ENCODE results near the gene PIP4K2A.

PIP4K2A gene

DNA sequence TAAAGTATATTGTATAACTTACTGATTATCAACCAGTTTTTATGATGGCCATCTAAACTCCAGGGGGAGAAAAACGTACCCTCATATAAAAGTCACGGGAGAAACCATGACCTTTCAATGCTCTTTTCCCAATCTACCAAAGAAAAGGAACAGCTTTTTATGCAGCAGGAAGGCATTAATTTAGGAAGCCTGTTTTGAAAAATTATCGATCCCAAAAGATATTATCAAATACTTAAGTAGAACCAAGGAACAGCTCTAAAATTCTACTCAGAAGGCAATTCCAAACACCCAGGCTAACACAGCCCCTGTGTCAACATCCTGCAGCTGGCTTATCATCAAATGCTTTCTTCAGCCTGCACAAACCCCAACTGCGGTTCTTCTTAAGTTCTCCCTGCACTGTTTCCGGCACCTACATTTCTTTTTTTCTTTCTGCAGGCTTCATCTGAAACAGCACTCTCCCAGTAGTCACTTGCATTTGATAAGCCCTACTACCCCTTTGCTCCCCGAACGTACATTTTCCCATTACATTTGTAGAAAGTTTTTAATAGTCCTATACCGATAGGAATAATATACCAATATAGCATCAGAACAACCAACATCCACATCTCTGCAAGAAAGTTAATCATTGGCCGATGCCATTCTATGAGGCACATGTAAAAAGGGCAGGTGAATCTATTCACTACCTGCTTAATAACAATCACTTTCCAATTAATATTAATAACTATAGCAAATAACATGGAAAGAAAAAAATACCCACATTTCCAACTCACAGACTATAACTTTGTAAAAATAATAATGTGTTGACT is 47.9 kb downstream of the PIP4K2A start:
- DNase-seq (ENCODE audit: low spot score) = peak; percentile 64

DNA sequence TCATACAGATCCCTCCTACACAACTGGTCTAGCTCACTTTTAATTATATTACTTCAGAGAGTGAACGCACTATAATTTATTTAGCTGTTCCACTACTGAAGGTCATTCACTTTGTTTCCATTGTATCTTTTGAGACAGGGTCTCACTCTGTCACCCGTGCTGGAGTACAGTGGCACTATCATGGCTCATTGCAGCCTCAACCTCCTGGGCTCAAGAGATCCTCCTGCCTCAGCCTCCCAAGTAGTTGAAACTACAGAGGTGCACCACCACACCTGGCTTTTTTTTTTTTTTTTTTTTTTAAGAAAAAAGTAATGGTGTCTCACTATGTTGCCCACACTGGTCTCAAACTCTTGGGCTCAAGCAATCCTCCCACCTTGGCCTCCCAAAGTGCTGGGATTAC is 49.0 kb downstream of the PIP4K2A start:
- DNase-seq (ENCODE audit: low spot score) = no peak

DNA sequence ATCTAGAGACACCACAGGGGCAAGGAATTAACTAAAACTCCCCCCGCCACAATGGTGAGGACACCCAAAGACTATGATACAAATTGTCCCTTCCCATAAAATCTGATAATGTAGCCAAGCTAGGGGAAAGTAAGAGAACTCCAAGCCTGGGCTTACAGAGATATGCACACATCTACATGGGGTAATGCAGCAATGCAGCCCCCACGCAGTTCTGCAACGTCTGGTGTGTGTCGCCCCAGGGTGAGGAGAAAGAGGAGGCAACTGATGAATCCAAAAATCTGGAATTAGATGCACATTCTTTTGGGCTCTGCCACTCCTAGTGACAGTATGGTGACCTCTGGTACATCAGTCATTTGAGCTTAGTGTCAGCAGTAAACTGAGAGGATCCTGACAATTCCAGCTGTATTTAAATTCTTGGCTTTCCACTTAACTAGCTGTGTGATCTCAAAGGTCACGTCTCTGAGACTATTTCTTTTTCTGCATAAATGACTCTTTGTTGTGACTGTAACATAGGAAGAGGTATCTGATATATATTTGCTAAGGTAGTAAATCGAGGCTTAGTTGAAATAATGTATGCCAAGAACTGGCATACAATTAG is 51.5 kb downstream of the PIP4K2A start:
- DNase-seq (ENCODE audit: low spot score) = no peak

DNA sequence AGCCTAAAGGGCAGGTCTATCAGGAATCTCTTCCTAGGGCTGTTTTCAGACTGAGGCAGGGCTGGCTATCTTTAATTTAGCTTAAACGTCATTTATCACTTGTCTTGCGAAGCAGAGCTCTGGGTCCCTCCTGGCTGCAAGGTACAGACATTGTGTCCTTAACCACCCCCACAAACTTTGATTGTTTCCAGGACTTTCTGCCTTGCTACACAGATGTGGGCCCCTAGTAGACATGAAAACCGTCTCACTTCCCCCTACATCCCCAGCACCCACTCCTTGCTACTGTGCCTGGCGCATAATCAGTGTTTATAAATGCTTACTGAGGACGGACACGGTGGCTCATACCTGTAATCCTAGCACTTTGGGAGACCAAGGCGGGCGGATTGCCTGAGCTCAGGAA is 54.5 kb downstream of the PIP4K2A start:
- DNase-seq (ENCODE audit: low spot score) = no peak

DNA sequence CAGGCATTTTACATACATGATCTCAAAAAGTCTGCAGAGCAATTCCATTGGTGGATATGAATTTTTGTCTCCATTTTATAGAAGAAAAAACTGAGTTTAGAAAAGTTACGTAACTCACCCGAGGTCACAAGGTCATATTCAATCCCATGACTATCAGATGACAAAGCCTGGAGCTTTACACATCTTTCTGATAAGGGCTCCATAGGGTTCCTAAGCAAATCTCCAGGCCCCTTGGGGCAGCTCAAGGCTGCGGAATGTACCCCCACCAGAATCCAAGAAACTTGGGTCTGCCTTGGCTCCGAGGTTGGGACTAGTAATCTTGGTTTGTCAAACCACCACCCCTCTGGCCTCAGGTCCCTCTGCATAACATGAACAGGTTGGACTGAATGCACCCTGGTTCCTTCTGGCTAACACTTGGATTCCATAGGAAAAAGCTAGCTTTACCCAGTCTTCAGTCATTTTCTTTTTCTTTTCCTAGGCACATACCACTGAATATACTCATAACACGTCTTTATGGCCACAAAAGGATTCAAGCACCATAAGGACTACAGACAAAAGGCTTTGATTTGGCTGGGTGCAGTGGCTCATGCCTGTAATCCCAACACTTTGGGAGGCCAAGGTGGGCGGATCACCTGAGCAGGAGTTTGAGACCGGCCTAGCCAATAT is 55.5 kb downstream of the PIP4K2A start:
- DNase-seq (ENCODE audit: low spot score) = no peak

DNA sequence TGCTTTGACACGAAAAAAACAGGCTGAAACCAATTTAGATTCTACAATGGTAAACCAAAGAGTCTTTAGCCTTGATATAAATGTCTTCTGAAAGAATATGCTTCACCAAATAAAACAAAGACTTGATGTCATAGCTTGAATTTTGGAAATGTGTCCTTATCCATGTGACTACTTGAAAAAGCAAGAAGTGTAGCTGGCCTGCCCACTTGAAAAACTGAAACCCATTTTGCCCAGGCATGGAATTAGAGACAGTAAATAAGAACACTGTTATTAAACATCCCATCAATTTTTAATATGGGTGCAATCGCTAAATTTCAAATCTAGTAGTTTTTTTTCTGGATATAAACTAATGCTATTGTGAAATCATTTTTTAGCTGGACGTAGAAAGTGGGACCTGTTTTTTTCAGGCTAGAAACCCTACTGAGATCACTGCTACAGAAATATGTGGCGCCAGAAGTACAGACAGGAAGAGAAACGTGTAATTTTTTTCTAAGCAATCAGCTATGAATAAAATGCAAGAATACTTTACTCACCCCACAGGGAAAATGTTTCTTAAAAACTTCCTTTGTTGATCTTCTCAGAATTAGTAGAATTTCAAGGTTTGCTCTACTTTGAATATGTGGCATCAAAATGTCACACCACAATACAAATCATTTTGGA is 56.7 kb downstream of the PIP4K2A start:
- DNase-seq (ENCODE audit: low spot score) = no peak

DNA sequence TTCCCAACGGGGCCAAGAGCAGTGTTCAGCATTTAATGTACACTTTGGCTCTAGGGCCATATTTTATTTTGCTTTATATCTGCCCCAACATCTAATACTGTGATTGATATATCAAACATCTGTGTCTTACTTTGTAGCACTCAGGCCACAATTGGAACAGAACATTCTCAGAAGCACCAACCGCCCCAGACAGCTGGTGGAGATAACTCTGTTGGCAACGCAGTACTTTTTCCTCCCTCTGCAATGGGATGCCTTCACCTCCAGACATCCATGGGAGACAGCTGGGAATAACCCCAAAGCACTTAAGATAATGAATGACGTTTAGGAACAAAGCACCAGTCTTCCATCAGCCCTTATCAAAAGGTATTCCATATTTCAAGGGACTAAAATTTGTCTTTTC is 57.4 kb downstream of the PIP4K2A start:
- no peak for DNase-seq (ENCODE audit: low spot score)

DNA sequence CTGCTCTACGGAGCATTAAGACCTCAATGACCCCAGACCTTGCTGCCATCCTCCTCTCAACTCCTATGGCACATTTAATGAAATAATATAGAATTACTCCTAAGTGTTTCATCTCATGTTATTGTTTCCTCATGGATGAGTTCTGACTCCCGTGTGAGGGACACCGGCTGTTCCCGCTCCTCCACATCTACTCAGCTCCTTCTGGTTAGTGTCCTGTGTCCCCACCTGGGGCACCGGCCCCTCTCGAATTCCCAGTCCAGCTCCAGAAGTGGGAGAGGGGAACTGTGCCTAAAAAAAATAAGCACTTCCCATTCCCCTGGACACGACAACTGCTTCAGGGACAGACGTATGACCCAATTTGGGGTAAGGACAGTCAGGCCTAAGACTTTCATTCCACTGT is 58.3 kb downstream of the PIP4K2A start:
- no peak for DNase-seq (ENCODE audit: low spot score)

DNA sequence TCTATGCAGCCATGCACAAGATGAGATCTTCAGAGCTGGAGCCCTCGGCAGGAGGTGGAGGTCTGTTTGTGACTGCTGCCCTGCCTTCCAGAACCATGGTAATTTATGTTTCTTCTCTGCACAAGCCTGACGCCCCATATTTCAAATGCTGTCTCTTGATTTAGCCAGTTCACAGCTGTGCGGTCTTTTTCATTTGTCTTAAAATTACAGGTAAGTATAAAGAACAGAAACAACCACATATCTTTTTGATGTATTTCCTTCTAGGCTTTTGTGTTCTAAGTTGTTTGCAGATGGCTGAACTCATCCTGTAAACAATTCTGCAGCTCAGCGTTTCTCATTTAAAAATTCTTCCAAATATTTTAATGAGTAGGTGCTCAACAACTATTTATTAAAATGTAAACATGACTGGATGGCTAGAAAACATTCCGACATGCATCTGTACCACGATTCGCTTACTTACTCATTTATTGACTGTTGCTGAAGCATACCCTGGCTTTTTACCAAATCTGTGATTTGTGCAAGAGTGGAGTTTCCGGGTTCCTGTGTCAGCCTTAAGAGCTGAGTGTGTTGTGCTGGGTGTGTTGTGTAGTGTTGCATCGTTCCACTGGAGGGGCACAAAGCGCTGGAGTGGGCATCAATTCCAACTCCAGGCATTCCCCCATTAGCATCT is 58.9 kb downstream of the PIP4K2A start:
- no peak for DNase-seq (ENCODE audit: low spot score)

DNA sequence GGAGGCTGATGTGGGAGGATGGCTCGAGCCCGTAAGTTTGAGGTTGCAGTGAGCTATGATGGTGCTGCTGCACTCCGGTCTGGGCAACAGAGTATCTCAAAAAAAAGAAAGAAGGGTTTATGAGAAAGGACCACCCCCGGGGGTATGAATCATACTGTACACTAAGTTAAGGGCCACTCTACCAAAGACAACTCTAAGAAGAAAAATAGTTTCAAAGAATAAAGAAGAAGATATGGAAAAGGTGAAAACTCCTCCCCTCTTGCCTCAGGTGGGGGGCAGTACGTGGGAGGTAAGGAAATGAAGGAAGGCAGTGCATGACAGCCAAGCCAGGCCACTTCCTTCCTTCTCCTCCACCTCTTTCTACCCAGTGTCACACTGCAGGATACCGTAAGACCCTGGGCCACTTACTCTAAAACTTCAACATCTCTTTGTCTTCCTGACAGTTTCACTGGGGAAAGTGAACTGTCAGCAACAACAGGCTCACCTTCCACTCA is 61.3 kb downstream of the PIP4K2A start:
- no peak for DNase-seq (ENCODE audit: low spot score)

DNA sequence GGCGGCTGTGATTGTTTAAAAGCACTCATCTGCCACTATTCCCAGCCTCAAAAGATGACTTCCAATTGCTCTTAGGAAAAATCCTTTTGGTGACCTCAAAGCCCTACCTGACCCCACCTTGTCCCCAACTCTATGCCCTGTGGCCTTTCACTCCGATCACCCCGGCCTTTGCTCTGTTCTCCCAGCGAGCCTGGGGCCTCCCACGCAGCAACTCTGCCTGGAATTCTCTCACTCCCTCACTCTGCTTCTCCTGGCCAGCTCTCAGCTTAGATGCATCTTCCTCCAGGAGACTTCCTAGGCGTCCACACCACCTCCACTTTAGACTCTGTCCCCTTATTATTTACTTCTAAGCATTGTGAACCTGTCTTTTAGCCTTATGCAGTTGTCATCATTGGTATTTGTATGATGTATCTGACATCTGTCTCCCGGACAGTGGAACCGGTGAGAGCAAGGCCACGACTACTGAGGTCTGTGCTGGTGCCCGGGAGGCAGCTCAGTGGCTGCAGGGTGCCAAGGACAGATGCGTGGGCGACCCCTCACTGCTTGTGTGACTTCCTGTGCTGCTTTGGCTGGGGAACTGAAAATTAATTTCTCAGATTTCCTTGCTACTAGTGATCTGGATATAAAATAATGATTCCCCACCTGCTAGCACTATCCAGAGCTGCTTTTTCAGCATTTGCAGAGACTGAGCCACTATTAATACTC is 63.0 kb downstream of the PIP4K2A start:
- no peak for DNase-seq (ENCODE audit: low spot score)

DNA sequence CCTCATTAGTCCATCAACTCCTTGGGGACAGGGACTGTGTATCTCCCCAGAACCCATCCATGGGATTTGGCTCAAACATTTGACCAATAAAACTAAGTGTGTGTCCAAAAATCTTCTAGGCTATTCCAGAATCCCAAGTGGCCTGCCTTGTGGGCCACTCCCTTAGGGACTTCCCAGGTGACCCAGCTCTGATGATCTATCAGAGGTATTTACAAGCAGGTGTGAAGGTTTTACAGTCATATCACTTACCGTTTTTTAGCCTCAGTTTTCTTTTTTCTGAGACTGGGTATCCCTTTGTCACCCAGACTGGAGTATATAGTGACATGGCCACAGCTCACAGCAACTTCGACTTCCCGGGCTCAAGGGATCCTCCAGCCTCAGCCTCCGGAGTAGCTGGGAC is 64.4 kb downstream of the PIP4K2A start:
- DNase-seq (ENCODE audit: low spot score) = no peak

DNA sequence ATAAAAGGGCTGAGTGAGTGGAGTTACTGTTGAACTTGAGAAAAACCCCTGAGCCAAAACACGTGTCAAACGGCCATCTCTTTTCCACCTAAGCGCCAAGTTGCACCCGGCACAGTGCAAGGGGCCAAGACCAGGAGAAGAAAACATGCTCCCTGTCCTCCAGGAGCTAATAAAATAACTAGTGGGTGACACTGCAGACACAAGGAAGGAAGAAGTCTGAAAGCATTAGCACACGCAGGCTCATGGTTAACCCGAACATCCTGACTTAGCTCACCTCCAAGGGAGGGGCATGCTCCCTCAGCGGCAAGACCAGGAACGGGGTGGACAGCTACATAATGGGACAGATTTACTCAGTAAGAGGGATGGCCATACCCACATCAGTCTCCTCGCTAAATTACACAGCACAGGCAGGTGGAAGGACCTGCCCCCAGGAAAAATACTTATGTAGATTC is 65.0 kb downstream of the PIP4K2A start:
- no peak for DNase-seq (ENCODE audit: low spot score)

DNA sequence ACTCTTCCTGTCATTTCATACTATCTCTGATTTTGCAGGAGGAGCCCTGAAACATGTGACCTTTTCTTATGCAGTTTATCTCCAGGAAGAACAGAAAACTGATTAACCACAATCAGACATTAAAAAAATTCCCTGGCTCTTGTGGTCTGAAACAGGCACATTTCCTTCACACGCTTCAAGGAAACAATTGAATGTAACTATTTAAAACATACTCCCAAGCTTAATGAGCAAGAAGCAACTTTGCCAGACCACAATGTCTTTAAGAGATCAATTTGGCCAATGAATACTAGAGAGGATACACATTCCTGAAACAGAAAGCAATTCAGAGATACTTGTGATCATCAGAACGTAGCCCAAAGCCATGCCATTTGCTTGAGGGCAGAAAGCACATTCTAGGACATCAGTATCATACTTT is 65.8 kb downstream of the PIP4K2A start:
- DNase-seq (ENCODE audit: low spot score) = no peak

DNA sequence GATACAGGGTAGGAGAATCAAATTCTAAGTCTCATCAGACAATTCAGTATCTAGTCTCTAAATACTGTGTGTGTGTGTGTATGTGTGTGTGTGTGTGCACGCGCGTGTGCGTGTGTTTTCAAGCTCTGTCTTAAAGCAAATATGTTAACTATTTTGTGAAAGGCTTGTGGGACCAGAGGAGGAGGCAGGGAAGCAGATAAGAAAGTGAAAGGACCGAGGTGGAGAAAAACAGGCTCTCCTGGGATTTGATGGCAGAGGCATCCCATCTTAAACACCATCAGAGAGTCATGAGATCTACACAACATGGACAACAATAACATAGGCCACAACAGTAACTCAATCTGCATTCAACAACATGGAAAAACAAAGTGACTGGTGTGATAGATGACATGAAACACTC is 67.1 kb downstream of the PIP4K2A start:
- no peak for DNase-seq (ENCODE audit: low spot score)

DNA sequence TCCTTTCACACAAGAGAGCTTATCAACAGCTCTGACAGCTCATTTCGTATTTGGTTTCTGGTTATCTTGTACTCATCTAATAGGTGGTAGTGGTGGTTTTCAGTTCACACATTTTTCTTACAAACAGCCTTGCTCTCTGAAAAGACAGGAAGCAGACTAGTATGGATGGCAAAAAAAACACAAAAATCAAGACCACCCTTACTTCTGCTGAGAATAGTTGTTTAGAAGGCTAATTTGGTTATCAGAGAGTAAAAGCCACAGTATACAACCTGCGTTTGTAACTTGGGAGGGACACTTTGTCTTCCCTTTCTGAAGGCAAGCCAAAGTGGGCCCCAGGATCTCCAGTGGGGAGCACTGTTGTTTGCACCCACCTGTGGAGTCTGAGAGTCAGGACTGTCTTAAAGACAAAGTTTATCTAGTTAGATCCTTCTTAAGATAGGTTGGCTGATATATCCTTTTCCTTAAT is 68.0 kb downstream of the PIP4K2A start:
- no peak for DNase-seq (ENCODE audit: low spot score)

DNA sequence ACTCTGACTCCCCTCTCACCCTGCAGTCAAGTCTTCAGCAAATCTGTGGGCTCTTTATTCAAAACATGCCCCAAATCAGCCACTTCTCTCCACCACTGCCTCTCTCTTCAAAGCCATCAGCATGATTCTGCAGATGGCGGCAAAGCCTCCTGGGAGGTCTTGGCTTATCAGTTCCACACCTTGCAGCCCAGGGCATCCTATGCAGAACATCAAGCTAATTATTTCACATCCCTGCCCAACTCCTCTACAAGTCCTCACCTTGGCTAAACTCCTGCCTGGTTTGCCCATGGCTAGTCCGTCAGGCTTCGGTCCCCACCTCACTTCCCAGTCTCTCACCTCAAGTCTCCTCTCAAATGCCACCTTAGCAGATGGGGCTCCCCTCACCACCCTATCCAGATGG is 70.2 kb downstream of the PIP4K2A start:
- peak; percentile 49 for DNase-seq (ENCODE audit: low spot score)

DNA sequence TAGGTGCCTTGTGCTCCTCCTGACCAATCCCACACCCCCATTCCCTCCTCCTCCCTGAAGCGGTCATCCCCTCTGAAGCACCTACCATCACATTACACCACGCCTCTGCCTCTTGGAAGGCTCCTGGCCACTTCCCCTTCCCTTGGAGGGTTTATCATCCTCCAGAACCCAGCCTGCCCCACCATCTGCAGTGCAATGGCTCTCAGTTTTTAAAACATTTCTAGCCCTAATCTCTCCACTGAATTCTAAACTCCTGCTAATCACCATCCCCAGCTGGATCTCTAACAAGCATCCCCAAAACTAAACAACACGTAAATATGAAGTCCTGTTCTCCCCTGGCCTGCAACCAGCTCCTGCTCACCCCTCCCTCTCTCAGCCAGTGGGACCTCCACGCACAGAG is 70.6 kb downstream of the PIP4K2A start:
- DNase-seq (ENCODE audit: low spot score) = no peak

DNA sequence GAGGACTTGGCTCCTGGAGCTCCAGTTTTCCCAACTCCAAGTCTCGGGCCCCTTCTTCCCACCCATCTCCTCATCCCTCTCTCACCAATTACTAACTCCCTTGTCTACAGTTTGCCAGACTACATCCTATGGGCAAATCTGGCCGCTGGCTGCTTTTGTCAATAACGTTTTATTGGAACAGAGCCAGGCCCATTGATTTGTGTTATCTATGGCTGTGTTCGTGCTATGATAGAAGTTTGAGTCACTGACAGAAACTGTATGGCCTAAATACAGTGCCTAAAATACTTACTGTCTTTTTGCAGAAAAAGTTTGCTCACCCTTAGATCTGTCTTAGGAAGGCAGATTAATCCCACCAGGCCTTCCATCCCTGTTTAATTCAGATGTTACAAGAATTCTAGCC is 71.3 kb downstream of the PIP4K2A start:
- no peak for DNase-seq (ENCODE audit: low spot score)

DNA sequence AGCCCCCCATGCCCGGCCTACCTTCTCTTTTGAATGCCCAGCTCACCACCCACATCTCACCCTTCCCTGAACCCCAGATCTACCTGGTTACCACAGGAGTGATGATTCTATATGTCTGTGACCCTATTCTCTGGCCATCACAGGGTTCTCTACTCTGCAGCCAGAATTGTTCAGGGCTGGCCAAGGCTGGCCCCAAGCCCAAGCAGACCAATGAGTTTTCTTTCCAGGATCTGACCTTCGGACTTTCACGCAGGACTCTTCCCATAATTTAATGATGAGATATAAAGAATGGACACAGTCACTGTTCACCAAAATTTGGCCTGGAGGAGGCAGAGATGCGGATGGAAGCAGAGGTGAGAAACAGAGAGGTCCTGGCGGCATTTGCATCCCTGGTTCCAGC is 72.6 kb downstream of the PIP4K2A start:
- no peak for DNase-seq (ENCODE audit: low spot score)

DNA sequence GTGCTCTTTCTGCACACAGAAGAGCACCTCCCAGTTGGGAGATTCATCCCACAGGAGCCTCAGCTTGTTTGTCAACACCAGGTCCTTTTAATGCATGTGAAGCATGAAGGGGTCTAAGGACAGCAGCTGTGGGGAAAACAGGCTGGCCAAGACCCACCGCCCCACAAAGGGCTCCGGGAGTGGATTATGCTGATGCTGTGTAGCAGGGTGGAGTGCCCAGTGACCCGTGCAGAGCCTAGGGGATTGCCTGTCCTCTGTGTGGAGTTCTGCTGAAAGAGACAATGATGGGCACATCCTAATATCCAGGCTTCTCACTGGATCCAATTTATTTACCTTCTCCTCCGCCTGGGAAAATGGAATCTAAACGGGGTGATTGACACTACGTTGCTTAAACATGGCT is 74.0 kb downstream of the PIP4K2A start:
- DNase-seq (ENCODE audit: low spot score) = no peak
